ACHN (cell line): ENCODE results near the gene FARS2.
"Not testable (repeated sequence)": the region's sequence is repeated elsewhere in the genome, so short reads cannot be mapped to it uniquely, and the experiment has no call there.

Source experiments
- DNase-seq: peaks from one replicate; pipeline ENCODE4 v3.0.0-alpha.2; 2015
- in situ Hi-C: cut with HindIII; loops from 2 replicates; pipeline ENCODE4 v1.10.0; 2017; ENCODE audit warnings: low sequenced_read_pairs, low pct_ligation_motif_present, low pct_unique_long_range_greater_than_20kb

FARS2 gene

DNA sequence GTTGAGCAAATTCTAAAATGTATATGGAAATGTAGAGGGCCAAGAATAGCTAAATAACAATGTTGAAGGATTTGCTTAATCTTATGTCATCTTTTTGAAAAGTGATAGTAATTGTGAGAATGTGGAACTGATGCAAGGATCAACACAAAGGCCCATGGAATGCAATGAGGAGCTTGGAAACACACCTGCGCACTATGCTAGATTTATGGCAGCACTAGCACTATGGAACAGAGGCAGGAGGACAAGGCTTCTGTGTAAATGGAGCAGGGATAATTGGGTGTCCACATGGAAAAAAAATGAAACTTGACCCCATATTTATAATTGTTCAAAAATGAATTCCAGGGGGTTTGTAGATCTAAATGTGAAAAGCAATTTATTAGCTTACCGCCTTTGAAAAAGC is 298.3 kb downstream of the FARS2 start:
- in situ Hi-C loops: no loop called here
- no peak for DNase-seq

DNA sequence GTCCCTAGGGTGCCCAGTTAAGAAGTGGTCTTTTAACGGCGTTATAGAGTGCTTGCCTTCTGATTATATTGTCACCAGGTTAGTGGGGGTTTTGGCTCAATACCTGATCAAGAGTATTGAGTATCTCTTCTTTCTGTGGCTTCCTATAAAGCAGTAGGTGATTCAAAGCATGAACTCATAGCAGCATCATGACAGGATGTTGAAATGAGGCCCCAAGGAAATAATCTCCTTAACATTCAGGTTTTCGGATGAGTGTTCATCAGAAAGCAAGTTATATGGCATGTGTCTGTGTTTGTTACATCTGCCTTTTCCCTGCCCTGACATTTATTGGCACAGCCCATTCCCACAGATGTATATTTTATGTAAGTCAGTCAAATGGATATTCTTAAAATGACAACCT is 301.0 kb downstream of the FARS2 start:
- DNase-seq: no peak
- in situ Hi-C loops: no loop called here

DNA sequence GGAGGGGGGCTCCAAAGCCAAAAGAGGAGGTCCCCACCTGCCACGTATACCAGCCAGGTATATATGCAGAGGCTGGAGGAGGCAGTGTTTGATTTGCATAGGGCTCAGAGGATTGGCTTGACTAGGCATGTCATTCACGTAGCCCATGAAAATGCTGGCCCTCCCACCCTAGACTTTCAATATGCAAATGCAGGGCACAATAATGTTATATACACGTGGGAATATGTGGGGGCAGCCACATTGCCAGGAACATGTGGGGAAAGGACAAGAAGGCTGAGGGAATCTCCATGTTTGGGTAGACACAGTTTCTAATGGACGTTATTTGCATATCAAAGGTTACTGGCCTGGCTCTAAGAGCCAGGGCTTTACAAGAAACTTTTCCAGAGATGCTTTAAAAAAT is 301.8 kb downstream of the FARS2 start:
- in situ Hi-C loops: no loop called here

DNA sequence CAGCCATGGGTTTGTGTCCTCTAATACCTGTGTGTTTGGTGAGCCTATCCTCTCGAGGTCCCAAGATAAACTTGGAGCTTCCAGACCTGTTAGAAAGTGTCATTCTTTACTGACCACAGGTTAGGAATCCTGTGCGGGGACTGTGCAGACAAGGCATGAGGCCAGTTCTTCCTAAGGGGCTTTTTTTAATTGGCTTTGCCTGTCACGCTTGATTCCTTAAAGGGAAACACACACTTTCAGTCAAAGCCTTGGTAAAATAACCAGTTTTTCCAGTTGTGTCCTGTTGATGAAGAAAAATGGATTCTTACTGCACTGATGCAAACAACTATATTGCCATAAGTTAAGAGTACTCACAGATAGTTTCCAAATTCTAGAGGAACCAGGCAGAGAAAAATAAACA is 303.4 kb downstream of the FARS2 start:
- in situ Hi-C loops, DNase-seq: not testable (repeated sequence)

More for the DNA sequence above, 301.8 kb downstream of the FARS2 start:
- no peak for DNase-seq

DNA sequence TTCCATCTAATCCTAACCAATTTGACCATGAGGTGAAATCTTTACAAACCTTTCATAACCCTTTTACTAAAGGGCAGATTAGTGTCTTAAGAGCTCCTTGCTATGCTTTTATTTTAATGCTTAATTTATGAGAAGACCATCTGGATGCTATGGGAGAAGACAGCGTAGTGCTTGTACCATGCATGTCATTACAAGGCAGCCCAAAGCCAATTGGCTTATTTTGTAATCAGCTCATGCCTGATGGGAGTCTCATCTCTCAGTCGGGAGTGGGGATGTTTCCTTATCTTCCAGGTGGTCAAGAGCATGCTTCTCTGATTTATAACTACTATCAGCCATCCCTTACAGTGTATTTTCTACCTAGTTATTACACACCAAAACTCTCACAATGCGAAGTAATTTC is 304.7 kb downstream of the FARS2 start:
- in situ Hi-C loops: no loop called here
- no peak for DNase-seq

DNA sequence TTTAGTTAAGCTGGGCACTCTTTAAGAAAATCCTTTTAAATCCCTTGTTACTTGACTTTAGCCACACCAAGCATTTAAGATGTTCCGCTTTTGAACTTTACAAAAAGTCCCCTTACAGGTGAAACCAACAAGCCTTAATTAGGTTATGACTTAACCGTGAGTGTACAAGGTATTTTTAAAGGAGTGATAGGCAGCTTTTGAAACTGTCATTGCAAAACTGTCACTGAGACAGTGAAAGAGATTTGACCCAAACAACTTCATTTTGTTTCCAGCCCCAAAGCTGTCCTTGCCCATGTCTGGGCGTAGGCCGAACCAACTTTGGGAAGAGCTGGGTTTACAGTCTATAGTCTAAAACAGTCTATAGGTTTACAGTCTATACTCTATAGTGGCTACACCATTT is 305.4 kb downstream of the FARS2 start:
- in situ Hi-C loops: no loop called here
- no peak for DNase-seq

DNA sequence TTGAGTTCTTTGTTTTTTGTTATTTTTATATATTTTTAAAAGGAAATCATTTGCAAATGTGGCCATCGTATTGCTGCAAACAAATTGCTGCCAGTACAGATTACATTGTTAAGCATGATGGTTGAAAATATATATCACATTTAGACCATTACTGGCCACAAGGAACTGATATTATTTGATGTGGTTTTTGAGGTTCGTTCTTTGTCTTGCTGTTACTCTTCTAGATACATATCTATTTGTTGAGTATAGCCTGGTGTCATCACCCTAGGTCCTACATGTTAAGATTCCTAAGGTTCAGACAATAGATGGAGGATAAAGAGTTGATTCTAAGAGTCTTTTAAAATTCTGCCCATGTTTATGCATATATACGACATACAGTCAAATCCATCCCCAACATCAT is 306.0 kb downstream of the FARS2 start:
- in situ Hi-C loops: no loop called here
- no peak for DNase-seq

DNA sequence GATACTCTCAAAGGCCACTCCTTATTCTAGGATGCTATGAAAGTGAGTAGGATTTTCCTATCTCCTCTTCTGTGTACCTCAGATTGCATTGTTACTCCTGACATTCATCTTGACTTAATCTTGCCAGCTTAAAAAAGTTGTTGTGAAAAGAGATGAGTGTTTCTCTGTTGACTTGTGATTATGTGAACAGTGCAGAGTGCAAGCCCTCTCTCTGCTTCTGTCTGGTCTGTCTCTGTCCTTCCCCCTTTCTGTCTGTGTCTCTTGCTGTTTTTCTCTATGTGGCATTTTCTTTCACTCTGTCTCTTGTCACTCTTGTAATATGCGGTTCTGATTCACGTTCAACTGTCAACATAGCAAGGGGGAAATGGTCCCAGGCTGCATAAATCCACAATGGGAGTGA is 306.6 kb downstream of the FARS2 start:
- DNase-seq: no peak
- in situ Hi-C loops: no loop called here

DNA sequence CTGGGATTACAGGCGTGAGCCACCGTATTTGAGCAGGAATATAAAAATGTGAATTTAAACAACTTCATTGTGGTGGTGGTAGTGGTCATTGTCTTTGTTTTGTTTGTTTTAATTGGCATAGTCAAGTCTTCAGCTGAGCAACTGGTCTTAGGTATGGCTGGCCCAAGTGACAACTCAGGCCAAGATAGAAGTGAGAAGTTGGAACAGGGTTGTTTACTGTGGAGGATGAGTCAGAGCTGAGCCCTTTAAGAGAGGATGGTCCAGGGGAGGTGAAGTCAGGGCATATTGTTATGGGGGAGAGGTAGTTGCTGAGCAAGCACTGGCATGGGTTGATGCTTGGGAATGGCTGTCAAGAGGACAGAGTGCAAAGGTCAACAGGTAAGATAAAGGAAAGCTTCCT is 308.2 kb downstream of the FARS2 start:
- no peak for DNase-seq
- in situ Hi-C loops: no loop called here

DNA sequence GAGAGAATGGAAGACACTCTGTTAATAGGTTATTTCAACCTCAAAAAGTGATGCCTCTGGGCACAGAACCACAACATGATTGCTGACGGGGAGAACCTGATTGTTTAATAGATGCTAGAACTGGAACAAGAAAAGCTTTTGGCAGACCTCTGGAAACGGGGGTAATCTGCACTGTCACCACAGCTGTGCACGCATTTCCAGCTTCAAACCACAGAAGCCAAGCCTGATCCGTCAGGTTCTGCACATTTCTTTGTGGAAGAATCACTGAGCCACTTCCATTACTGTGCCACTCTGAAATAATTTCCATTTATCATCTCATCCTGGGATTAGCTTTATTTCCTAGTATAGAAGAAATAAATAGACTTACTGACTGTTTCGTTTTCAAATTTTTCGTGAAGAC is 309.3 kb downstream of the FARS2 start:
- in situ Hi-C loops: no loop called here
- no peak for DNase-seq

DNA sequence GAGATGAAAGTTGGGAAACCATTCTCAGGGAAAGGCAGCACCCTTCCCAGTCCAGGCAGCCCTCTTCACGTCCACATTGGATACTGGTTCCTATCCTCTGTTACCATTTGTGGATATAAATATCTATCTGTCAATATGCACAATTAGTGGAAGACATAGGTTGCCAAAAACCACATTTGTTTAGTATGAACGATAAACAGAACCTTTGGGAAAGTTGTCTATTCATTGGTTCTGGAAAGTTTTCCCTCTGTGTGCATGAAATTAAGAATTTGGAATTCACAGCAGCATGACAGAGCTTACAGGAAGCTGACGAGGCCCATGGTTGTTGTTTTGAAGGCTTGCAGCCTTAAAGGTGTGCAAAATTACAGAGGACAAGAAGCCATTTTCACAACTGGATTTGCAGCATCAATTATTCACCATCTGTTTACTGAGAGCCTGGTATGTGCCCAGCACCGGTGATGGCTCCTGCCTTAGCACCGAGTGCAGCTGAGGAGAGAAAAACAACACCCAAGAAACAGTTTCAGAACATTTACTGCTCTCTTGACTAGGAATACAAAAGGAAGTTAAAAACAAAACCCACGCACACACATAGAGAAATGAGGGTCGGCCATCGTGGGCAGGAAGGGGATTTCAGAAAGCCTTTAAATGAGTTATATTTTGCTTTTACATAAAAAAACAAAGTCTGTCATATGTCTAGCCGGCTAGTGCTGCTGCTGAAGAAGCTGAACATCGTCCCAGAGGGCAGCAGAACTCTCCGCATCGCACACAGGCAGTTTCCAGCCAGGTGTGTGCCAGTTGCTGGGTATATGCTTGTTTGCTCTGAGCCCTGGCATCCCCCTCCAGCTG is 319.6 kb downstream of the FARS2 start:
- in situ Hi-C loops: no loop called here
- no peak for DNase-seq

DNA sequence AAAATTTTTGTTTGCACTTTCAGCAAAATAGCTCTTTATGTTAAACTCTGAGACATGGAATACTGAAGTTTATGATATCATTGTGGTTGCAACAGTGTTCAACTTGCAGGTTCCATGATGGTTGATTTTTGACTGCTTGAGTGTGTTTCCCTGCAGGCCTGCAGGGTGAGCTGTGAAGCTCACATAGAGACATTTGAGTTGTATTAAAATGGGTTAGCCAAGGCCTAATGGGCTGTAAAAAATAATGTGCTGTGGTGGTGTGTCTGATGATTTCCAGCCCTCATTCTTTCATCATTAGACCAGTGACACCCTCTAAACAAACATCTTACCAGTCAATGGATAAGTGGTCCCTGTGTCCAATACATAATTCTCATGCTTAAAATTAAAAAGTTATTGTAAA is 321.4 kb downstream of the FARS2 start:
- no peak for DNase-seq
- in situ Hi-C loops: no loop called here

DNA sequence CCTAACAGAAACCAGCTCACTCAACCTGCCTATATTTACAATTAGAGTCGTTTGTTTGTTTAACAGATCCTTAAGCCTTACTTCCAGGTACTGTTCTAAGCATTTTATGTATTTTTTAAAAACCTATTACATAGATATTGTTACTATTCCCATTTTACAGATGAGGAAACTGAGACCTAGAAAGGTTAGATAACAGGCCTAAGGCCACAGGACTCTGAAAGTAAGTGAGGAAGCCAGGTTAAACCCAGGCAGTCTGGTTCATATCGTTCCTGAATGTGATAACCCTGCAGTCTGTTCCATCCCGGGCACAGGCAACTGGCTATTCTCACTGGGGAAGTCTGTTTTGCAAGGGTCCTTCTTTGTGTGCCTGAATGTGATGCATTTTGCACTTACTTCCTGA is 322.2 kb downstream of the FARS2 start:
- DNase-seq: no peak
- in situ Hi-C loops: no loop called here

DNA sequence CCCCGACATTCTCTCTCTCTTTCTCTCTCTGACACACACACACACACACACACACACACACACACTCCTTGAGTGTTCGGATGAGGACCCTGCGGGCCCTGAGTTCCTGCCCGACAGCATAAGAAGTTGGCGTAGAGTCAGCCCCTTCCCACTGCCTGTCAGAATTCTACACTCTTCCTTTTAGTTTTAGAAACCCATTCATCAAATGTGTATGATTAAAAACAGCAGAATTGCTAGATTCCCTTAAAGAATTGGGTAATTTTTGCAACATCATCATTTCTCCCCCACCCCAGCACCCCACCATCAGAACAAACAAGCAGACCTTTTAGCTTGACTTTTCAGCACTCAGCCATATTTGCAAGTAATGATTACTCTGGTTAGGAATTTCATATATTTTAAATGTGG is 322.8 kb downstream of the FARS2 start:
- in situ Hi-C loops: no loop called here
- DNase-seq: no peak

DNA sequence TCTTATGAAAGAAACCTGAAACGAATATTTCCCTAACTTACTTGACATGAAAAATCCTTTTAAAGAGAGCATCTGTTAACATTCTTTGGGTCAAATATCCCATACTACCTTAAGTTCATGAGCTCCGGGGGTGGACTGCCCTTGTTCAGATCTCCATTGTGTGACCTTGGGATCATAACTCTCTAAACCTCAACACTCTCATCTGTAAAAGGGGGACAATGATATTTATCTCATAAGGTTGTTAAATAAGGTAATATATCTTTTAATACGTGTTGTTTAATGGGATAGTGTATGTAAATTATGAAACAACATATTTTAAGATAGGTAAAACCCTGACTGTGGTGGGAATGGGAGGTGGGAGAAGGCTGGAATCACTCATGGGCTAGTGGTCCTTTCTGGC is 326.3 kb downstream of the FARS2 start:
- in situ Hi-C loops: no loop called here

DNA sequence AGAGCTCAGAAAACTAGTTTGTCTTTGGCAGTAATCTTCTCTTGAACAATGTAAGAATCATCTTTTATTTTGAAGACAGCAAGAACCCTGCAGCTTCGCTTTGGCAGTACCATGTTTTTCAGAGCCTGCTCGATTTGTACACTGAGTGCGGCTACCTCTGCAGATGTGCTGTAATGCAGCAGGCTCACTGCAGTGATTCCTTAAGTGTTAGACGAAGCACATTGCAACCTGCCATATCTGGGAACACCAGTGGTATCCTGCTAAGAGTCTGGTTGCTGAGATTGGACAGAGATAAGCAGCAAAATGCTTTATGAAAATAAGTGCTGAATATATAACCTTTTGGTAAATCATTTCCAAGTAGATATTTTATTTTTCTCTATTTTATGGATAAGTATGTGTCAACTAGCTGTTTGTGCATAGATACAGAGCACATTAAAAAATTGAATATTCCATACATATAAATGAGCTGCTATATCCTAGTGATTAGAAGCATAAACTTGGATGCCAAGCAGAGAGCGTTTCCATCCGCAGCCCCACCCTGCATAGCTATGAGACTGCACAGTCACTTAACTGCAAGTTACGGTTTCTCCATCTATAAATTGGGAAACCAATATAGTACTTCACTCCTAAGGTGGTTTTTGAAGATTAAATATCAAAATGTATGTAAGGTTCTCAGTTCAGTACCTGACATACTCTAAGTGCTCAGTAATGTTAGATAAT is 328.3 kb downstream of the FARS2 start:
- in situ Hi-C loops: no loop called here
- no peak for DNase-seq

More for the DNA sequence above, 326.3 kb downstream of the FARS2 start:
- no peak for DNase-seq

DNA sequence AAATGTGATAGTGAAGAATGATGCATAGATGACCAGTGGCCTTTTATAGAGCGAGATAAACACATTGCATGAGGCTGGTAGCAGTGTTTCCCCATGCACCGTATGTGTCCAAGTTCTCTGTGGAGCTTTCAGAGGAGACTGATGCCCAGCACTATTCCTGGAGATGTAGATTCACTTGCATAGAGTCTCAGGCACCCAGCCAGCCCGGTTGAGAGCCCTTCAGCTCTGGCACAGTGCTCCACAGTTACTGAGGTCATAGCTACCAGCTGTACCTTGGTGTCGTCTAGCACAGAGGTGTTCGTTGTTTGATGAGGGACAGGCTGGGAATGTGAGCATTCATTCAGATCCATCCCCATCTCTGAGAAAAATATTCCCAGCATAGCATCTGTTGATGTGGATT is 328.9 kb downstream of the FARS2 start:
- in situ Hi-C loops: no loop called here
- no peak for DNase-seq

DNA sequence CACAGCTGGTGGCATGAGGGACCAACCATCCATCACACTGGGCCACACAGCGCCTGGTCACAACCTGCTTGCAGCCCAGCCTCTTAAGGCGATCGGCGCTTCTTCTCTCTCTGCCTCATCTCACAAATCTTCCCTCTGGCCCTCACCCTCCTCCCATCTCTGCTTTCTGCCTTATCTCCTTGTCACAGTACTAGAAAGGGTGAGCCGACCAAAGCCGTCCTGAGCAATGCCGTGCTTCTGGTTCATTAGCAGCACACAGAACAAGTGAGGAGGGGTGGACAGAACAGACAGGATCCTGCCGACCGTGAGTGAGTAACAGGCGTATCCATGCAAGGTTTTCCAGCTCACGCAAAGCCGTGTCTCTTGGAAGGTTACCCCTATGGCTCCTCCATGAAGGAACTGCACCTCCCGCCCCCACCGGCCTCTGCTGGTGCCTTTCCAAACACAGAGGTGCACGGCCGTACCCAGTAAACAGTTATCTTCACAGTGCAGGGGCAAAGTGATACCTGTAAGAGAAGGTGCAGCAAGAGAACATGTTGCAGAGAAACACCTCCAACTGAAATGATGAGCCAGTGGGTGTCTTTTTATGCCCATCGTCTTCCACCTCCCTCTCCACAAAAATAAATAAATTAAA is 331.7 kb downstream of the FARS2 start:
- in situ Hi-C loops: no loop called here
- no peak for DNase-seq

DNA sequence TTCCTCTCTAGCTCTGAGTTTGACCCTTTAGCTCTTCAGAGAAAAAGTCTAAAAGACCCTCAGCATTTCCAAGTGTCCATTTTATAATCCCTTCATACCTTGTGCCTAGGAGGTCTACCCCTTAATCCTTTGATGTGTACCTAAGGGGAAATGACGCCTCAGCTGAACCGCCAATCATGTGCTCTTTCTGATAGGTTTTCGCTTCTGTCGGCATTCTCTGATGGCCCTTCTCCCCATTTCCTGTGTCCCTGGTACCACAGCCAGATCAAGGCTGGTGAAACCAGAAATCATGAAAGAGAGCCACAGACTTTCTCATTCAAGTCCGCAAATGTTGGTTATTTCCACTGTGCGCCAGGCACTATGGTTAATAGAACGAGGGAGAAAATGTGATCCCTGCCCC is 333.9 kb downstream of the FARS2 start:
- in situ Hi-C loops: no loop called here
- no peak for DNase-seq

DNA sequence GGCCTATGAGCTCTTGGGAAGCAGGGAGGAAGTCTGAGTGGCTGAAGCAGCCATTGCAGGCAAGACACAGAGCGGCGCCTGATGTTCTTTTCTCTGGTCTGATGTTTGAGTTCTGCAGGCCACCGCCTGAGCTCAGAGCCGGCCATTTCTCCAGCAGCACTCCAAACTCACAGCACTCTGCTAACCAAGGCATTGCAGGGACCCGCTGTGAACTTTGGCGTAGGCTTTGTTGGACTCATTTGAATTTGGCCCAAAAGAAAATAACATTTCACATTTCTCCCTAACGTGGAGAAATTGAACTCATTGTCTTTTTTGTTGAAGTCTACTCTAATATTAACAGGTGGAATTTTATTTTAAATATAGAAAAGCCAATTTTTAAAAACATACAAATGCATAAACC is 336.1 kb downstream of the FARS2 start:
- in situ Hi-C loops: no loop called here

More for the DNA sequence above, 336.1 kb downstream of the FARS2 start:
- DNase-seq: no peak
